Hepatocyte (in vitro differentiated cells): Measurements from ENCODE around the gene TRIM46. TPM values are rescaled to one million over a fixed set of nuclear protein-coding genes. Genes with fewer than 3 reads are reported as not detected.

ENCODE experiments used
- DNase-seq: peaks from one replicate; pipeline ENCODE4 v3.0.0-alpha.2; 2016; ENCODE audit warnings: low spot score
- H2AFZ ChIP-seq: fragments of 200-600 bp; sonication (generic); 2 replicates; pipeline ENCODE4 v1.6.0; 2016; ENCODE audit warnings: antibody characterized with exemption, mild to moderate bottlenecking
- H3K27ac ChIP-seq: fragments of 200-600 bp; sonication (generic); 2 replicates; pipeline ENCODE4 v1.5.1; 2016; ENCODE audit warnings: mild to moderate bottlenecking
- H3K27me3 ChIP-seq: fragments of 200-600 bp; sonication (generic); 2 replicates; pipeline ENCODE4 v1.6.1; 2016
- H3K36me3 ChIP-seq: fragments of 200-600 bp; sonication (generic); replicated peaks from 2 replicates; pipeline ENCODE4 v1.5.1; 2016; ENCODE audit warnings: low read depth; ENCODE audit not compliant: insufficient read depth
- H3K4me1 ChIP-seq: fragments of 200-600 bp; sonication (generic); 2 replicates; pipeline ENCODE4 v1.5.1; 2016; ENCODE audit warnings: mild to moderate bottlenecking, moderate library complexity; ENCODE audit not compliant: insufficient read depth
- H3K4me2 ChIP-seq: fragments of 200-600 bp; sonication (generic); 2 replicates; pipeline ENCODE4 v1.6.0; 2016
- H3K4me3 ChIP-seq: fragments of 200-600 bp; sonication (generic); 2 replicates; pipeline ENCODE4 v1.5.1; 2016; ENCODE audit warnings: mild to moderate bottlenecking
- H3K79me2 ChIP-seq: fragments of 200-600 bp; sonication (generic); 2 replicates; pipeline ENCODE4 v1.6.0; 2017; ENCODE audit warnings: mild to moderate bottlenecking
- H3K9me2 ChIP-seq: fragments of 200-600 bp; sonication (generic); replicated peaks from 2 replicates; pipeline ENCODE4 v1.6.0; 2017; ENCODE audit warnings: mild to moderate bottlenecking; ENCODE audit not compliant: insufficient read depth
- H3K9me3 ChIP-seq: fragments of 200-600 bp; sonication (generic); 2 replicates; pipeline ENCODE4 v1.5.1; 2016; ENCODE audit warnings: low read depth, mild to moderate bottlenecking
- H4K20me1 ChIP-seq: fragments of 200-600 bp; sonication (generic); 2 replicates; pipeline ENCODE4 v1.6.0; 2016; ENCODE audit warnings: mild to moderate bottlenecking; ENCODE audit not compliant: insufficient read depth, poor library complexity, severe bottlenecking
- CTCF ChIP-seq: fragments of 200-600 bp; sonication (generic); IDR thresholded peaks from 2 replicates; pipeline ENCODE4 v1.5.1; 2016; ENCODE audit warnings: antibody characterized with exemption, mild to moderate bottlenecking; ENCODE audit not compliant: poor library complexity
- EZH2 ChIP-seq: fragments of 200-600 bp; sonication (generic); IDR thresholded peaks from 2 replicates; pipeline ENCODE4 v1.6.1; 2016; ENCODE audit warnings: antibody characterized with exemption, mild to moderate bottlenecking, borderline replicate concordance
- EZH2phosphoT487 ChIP-seq: fragments of 200-600 bp; sonication (generic); IDR thresholded peaks from one replicate; pipeline ENCODE4 v1.6.1; 2018; ENCODE audit warnings: antibody characterized with exemption, mild to moderate bottlenecking, low read depth, moderate library complexity; ENCODE audit not compliant: unreplicated experiment, severe bottlenecking
- WGBS: methylation state at CpG from one replicate; pipeline ENCODE4 v1.1.6; 2016; ENCODE audit warnings: low lambda C conversion rate; ENCODE audit errors: missing lambda C conversion rate; 5-methylcytosine and 5-hydroxymethylcytosine counted together
- polyA plus RNA-seq: library from polyadenylated mRNA; unstranded; fragments of >200 nt; fragmentation: Nextera tagmentation; extraction: Ambion mirVana; gene quantifications from 2 replicates; pipeline ENCODE4 v1.2.1, GENCODE V29; 2016
- total RNA-seq: library from RNA; depleted of rRNA; stranded (reverse); fragments of >200 nt; gene quantifications from 2 replicates; pipeline ENCODE4 v1.2.3, GENCODE V29; 2014

Gene TRIM46
- total and polyA plus RNA-seq, 2 experiments from 2014 or later = 1.2 to 2.1 TPM

- Histone ChIP-seq H2AFZ (no peak overlapping the region), H4K20me1 (no peaks in the 10 kb centered on the region)
- 94% methylated on average over 8 of the region's 8 CpGs for WGBS
Measured at GRCh38 chr1:155131285-155131684, 42.4 kb upstream of the TRIM46 start.

GRCh38 chr1:155131856-155132255, 41.8 kb upstream of the TRIM46 start:
- H4K20me1 ChIP-seq = no peaks in the 10 kb centered on the region
- H3K4me3 ChIP-seq = no peak overlapping the region
- peaks cover 22% of the 10 kb centered on the region for H3K4me1 ChIP-seq
- H3K27me3 ChIP-seq = no peaks in the 10 kb centered on the region
- no peaks in the 10 kb centered on the region for H3K36me3 ChIP-seq
- no peaks in the 10 kb centered on the region for H3K9me2 ChIP-seq
- peaks cover 50% of the 10 kb centered on the region for H3K79me2 ChIP-seq
- WGBS = 62% methylated on average over 2 of the region's 2 CpGs
- TF ChIP-seq EZH2 (no peak), EZH2phosphoT487 (no peak), CTCF (no peak)
- no peak overlapping the region for H2AFZ ChIP-seq
- DNase-seq = no peak
- peak overlapping the region; percentile 97 for H3K27ac ChIP-seq
- H3K9me3 ChIP-seq = no peaks in the 10 kb centered on the region
- H3K4me2 ChIP-seq = peak overlapping the region; percentile 98

More at GRCh38 chr1:155131285-155131684, 42.4 kb upstream of the TRIM46 start:
- Histone ChIP-seq H3K9me2 (no peaks in the 10 kb centered on the region), H3K79me2 (peaks cover 47% of the 10 kb centered on the region), H3K4me2 (peak overlapping the region; percentile 98), H3K4me3 (no peak overlapping the region), H3K27ac (peak overlapping the region; percentile 97), H3K4me1 (peaks cover 24% of the 10 kb centered on the region), H3K9me3 (no peaks in the 10 kb centered on the region), H3K27me3 (no peaks in the 10 kb centered on the region), H3K36me3 (no peaks in the 10 kb centered on the region)
- TF ChIP-seq EZH2 (no peak), CTCF (no peak), EZH2phosphoT487 (no peak)
- DNase-seq = no peak

DNA sequence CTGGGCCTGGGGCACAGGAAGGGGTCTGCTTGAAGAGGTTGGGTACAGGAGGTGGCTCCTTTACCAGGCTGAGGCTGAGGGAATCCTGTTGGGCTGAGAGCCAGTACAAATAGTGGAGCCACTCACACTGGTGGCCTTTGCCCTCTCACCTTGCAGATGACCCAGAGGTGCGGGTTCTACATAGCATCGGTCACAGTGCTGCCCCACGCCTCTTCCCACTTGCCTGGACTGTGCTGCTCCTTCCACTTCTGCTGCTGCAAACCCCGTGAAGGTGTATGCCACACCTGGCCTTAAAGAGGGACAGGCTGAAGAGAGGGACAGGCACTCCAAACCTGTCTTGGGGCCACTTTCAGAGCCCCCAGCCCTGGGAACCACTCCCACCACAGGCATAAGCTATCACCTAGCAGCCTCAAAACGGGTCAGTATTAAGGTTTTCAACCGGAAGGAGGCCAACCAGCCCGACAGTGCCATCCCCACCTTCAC, 39.8 kb upstream of the TRIM46 start:
- H3K79me2 ChIP-seq = peaks cover 59% of the 10 kb centered on the region
- peaks cover 34% of the 10 kb centered on the region for H3K4me1 ChIP-seq
- H3K36me3 ChIP-seq = no peaks in the 10 kb centered on the region
- DNase-seq = no peak
- H3K9me3 ChIP-seq = no peaks in the 10 kb centered on the region
- H3K4me2 ChIP-seq = peak overlapping the region; percentile 81
- peak overlapping the region; percentile 99 for H3K27ac ChIP-seq
- H4K20me1 ChIP-seq = no peaks in the 10 kb centered on the region
- 82% methylated on average over 7 of the region's 7 CpGs for WGBS
- H3K9me2 ChIP-seq = no peaks in the 10 kb centered on the region
- H3K27me3 ChIP-seq = no peaks in the 10 kb centered on the region
- H2AFZ ChIP-seq = no peak overlapping the region
- no peak overlapping the region for H3K4me3 ChIP-seq
- no peak for TF ChIP-seq EZH2phosphoT487
- no peak for TF ChIP-seq CTCF
- TF ChIP-seq EZH2 = no peak

DNA sequence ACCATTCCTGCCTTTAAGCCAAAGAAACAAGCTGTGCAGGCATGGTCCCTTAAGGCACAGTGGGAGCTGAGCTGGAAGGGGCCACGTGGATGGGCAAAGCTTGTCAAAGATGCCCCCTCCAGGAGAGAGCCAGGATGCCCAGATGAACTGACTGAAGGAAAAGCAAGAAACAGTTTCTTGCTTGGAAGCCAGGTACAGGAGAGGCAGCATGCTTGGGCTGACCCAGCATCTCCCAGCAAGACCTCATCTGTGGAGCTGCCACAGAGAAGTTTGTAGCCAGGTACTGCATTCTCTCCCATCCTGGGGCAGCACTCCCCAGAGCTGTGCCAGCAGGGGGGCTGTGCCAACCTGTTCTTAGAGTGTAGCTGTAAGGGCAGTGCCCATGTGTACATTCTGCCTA, 39.3 kb upstream of the TRIM46 start:
- Histone ChIP-seq H3K9me3 (no peaks in the 10 kb centered on the region), H3K4me3 (no peak overlapping the region), H4K20me1 (no peaks in the 10 kb centered on the region), H2AFZ (no peak overlapping the region), H3K27me3 (no peaks in the 10 kb centered on the region), H3K36me3 (no peaks in the 10 kb centered on the region), H3K9me2 (no peaks in the 10 kb centered on the region), H3K27ac (peak overlapping the region; percentile 99), H3K79me2 (peaks cover 59% of the 10 kb centered on the region), H3K4me1 (peaks cover 37% of the 10 kb centered on the region), H3K4me2 (peak overlapping the region; percentile 81)
- 69% methylated on average over 1 of the region's 1 CpG for WGBS
- no peak for DNase-seq
- TF ChIP-seq EZH2phosphoT487 (no peak), EZH2 (no peak), CTCF (no peak)
